ENCODE measurements around the gene ARMC7.

DNA sequence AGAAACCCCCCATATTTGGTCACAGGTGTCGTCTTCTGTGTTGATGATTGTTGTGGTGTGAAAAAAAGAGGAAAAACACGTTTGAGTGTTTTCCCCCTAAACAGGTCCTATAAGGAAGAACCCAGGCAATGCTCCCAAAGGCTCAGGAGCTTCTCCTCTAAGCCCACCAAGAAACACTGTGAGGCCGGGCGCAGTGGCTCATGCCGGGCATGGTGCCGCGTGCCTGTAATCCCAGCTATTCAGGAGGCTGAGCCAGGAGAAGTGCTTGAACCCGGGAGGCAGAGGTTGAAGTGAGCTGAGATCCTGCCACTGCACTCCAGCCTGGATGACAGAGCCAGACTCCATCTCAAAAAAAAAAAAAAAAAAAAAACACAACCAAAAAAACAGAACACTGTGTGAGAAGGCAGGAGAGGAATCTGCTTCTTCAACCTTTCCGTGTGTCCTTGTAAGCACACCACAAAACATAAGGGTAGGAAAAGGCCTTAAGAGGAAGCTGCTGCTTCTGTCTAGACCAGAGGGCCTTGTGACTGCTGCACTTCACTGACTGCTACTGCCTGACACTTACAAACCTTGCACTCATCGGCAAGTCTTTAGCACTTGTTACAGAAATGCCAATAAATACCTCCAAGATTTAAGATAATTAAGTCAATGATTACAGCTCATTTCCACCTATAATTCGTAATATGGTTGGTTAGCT, 35.2 kb downstream of the ARMC7 start:
- TF ChIP-seq, protein P1, sequence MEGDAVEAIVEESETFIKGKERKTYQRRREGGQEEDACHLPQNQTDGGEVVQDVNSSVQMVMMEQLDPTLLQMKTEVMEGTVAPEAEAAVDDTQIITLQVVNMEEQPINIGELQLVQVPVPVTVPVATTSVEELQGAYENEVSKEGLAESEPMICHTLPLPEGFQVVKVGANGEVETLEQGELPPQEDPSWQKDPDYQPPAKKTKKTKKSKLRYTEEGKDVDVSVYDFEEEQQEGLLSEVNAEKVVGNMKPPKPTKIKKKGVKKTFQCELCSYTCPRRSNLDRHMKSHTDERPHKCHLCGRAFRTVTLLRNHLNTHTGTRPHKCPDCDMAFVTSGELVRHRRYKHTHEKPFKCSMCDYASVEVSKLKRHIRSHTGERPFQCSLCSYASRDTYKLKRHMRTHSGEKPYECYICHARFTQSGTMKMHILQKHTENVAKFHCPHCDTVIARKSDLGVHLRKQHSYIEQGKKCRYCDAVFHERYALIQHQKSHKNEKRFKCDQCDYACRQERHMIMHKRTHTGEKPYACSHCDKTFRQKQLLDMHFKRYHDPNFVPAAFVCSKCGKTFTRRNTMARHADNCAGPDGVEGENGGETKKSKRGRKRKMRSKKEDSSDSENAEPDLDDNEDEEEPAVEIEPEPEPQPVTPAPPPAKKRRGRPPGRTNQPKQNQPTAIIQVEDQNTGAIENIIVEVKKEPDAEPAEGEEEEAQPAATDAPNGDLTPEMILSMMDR (IDR thresholded peaks at IDR 0.05; ENCODE audit: low read depth, low read length, poor library complexity, severe bottlenecking) = no peak
- no peak for TF ChIP-seq EZH2phosphoT487 (IDR thresholded peaks at IDR 0.05; ENCODE audit: borderline replicate concordance, low read length)
